Mesendoderm (in vitro differentiated cells): ENCODE measurements around the gene FNIP1.
A peak's percentile ranks its signal among the peaks of the same experiment; 100 is the strongest.
"Not testable (repeated sequence)": the region's sequence is repeated elsewhere in the genome, so short reads cannot be mapped to it uniquely, and the experiment has no call there.

ENCODE experiments used
- DNase-seq: peaks from one replicate; pipeline ENCODE4 v3.0.0; 2013
- H2AK5ac ChIP-seq: 2 replicates; pipeline ENCODE4 v1.6.1; 2013; ENCODE audit warnings: low read length, inconsistent platforms
- H2BK120ac ChIP-seq: 2 replicates; pipeline ENCODE4 v1.6.1; 2013; ENCODE audit warnings: low read depth, mild to moderate bottlenecking, low read length, moderate library complexity, mixed read lengths
- H2BK15ac ChIP-seq: replicated peaks from 2 replicates; pipeline ENCODE4 v1.6.1; 2013; ENCODE audit warnings: low read depth, mild to moderate bottlenecking, moderate library complexity
- H2BK5ac ChIP-seq: 2 replicates; pipeline ENCODE4 v1.6.1; 2013; ENCODE audit warnings: low read length, inconsistent platforms
- H3K18ac ChIP-seq: 2 replicates; pipeline ENCODE4 v1.6.1; 2013; ENCODE audit warnings: mild to moderate bottlenecking, low read length, mixed read lengths
- H3K23ac ChIP-seq: one replicate; pipeline ENCODE4 v1.6.1; 2013; ENCODE audit warnings: low read length
- H3K27ac ChIP-seq: 2 replicates; pipeline ENCODE4 v1.5.1; 2013; ENCODE audit warnings: low read depth, mild to moderate bottlenecking, inconsistent platforms, low read length, moderate library complexity
- H3K27me3 ChIP-seq: 2 replicates; pipeline ENCODE4 v1.6.1; 2013; ENCODE audit warnings: low read length, control low read depth, mild to moderate bottlenecking, inconsistent platforms; ENCODE audit not compliant: insufficient read depth, poor library complexity
- H3K36me3 ChIP-seq: 2 replicates; pipeline ENCODE4 v1.6.1; 2013; ENCODE audit warnings: low read length, inconsistent platforms; ENCODE audit not compliant: control insufficient read depth, insufficient read depth
- H3K4ac ChIP-seq: one replicate; pipeline ENCODE4 v1.6.1; 2013; ENCODE audit warnings: low read depth, mild to moderate bottlenecking, low read length, moderate library complexity
- H3K4me1 ChIP-seq: 2 replicates; pipeline ENCODE4 v1.6.1; 2013; ENCODE audit warnings: low read depth, low read length, inconsistent platforms; ENCODE audit not compliant: control insufficient read depth
- H3K4me2 ChIP-seq: 2 replicates; pipeline ENCODE4 v1.6.1; 2013; ENCODE audit warnings: low read length
- H3K4me3 ChIP-seq: 2 replicates; pipeline ENCODE4 v1.5.1; 2013; ENCODE audit warnings: mild to moderate bottlenecking, low read length
- H3K56ac ChIP-seq: one replicate; pipeline ENCODE4 v1.6.1; 2013; ENCODE audit warnings: low read length
- H3K79me1 ChIP-seq: 2 replicates; pipeline ENCODE4 v1.6.1; 2013; ENCODE audit warnings: low read length, inconsistent platforms
- H3K79me2 ChIP-seq: 2 replicates; pipeline ENCODE4 v1.6.1; 2013; ENCODE audit warnings: mild to moderate bottlenecking, low read length; ENCODE audit not compliant: control insufficient read depth, insufficient read depth
- H3K9ac ChIP-seq: 2 replicates; pipeline ENCODE4 v1.6.1; 2013; ENCODE audit warnings: low read length, inconsistent platforms
- H4K5ac ChIP-seq: one replicate; pipeline ENCODE4 v1.6.1; 2013; ENCODE audit warnings: low read length
- H4K8ac ChIP-seq: one replicate; pipeline ENCODE4 v1.6.1; 2013; ENCODE audit warnings: low read depth, mild to moderate bottlenecking, control low read depth, low read length, moderate library complexity
- WGBS: extraction: QIAGEN DNeasy Blood & Tissue Kit; methylation state at CpG from one replicate; pipeline ENCODE4 v1.1.7; 2013; ENCODE audit warnings: low lambda C conversion rate, missing lambda C conversion rate; ENCODE audit not compliant: insufficient coverage; ENCODE audit errors: extremely low coverage; 5-methylcytosine and 5-hydroxymethylcytosine counted together

Gene FNIP1

DNA sequence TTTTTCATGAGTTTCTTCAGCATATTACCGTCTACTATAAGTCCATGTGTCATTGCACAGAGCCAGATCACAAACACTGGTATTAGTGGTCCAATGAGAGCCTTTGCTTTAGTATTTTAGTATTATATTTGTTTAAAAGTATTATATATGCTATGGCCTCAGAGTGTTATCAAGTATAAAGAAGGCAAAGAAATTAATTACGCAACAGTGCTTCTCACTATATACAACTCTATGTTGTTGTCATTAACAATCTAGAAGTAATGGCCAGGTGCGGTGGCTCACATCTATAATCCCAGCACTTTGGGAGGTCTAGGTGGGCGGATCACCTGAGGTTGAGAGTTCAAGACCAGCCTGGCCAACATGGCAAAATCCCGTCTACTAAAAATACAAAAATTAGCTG is 114.6 kb downstream of the FNIP1 start:
- H3K4me2 ChIP-seq = no peak overlapping the region
- H3K79me2 ChIP-seq = no peaks in the 10 kb centered on the region
- H3K56ac ChIP-seq = no peak overlapping the region
- H3K23ac ChIP-seq = no peak overlapping the region
- no peak overlapping the region for H3K4ac ChIP-seq
- H3K36me3 ChIP-seq = no peaks in the 10 kb centered on the region
- H3K27ac ChIP-seq = no peak overlapping the region
- H3K4me3 ChIP-seq = no peak overlapping the region
- no peak overlapping the region for H4K8ac ChIP-seq
- no peak overlapping the region for H3K18ac ChIP-seq
- H3K9ac ChIP-seq = no peak overlapping the region
- no peak overlapping the region for H2BK15ac ChIP-seq
- H2BK120ac ChIP-seq = no peak overlapping the region
- no peak for DNase-seq
- H2AK5ac ChIP-seq = no peak overlapping the region
- WGBS = no CpG with 5 or more reads among the region's 5 CpGs
- no peak overlapping the region for H4K5ac ChIP-seq
- H2BK5ac ChIP-seq = no peak overlapping the region
- H3K4me1 ChIP-seq = no peaks in the 10 kb centered on the region
- H3K27me3 ChIP-seq = no peaks in the 10 kb centered on the region
- no peaks in the 10 kb centered on the region for H3K79me1 ChIP-seq

DNA sequence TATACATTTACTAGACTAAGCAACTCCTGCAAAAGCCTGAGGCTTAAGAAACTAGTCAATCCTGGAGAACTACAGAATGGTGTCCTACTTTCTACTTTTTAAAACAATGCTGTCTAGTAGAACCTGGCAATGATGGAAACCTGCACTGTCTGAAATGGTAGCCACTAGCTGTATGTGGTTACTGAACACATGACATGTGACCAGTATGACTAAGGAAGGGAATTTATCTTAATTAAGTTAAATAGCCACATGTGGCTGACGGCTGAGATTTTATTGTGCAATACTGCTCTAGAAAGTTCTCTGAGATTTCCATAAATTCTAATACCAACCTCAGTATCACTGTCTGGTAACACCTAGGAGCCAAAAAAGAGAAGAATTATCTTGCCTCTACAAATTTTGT is 116.9 kb downstream of the FNIP1 start:
- no peaks in the 10 kb centered on the region for H3K27me3 ChIP-seq
- no peak overlapping the region for H2BK15ac ChIP-seq
- no peak for DNase-seq
- H3K79me1 ChIP-seq = no peaks in the 10 kb centered on the region
- WGBS = no CpG with 5 or more reads among the region's 1 CpG
- no peak overlapping the region for H3K4me3 ChIP-seq
- H3K56ac ChIP-seq = no peak overlapping the region
- no peak overlapping the region for H2AK5ac ChIP-seq
- H3K36me3 ChIP-seq = no peaks in the 10 kb centered on the region
- no peak overlapping the region for H2BK5ac ChIP-seq
- no peak overlapping the region for H3K27ac ChIP-seq
- H3K4ac ChIP-seq = no peak overlapping the region
- H3K9ac ChIP-seq = no peak overlapping the region
- H3K4me1 ChIP-seq = no peaks in the 10 kb centered on the region
- no peak overlapping the region for H2BK120ac ChIP-seq
- no peak overlapping the region for H4K5ac ChIP-seq
- H3K23ac ChIP-seq = no peak overlapping the region
- H3K4me2 ChIP-seq = no peak overlapping the region
- no peak overlapping the region for H4K8ac ChIP-seq
- no peak overlapping the region for H3K18ac ChIP-seq
- no peaks in the 10 kb centered on the region for H3K79me2 ChIP-seq

DNA sequence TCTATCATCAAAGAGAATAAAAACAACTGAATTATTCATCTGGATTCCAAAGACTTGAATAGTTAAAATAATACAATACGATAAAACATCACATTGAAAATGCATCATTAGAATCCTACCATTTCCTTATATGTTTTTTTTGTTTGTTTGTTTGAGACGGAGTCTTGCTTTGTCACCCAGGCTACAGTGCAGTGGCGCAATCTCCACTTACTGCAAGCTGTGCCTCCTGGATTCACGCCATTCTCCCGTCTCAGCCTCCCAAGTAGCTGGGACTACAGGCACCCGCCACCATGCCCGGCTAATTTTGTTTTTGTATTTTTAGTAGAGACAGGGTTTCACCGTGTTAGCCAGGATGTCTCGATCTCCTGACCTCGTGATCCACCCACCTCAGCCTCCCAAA is 118.5 kb downstream of the FNIP1 start:
- H2AK5ac ChIP-seq, H2BK120ac ChIP-seq, H3K4me1 ChIP-seq, H3K79me2 ChIP-seq, H3K27ac ChIP-seq, H3K23ac ChIP-seq, DNase-seq, H3K27me3 ChIP-seq, H4K5ac ChIP-seq, H3K18ac ChIP-seq, H3K9ac ChIP-seq, H3K4me2 ChIP-seq, H3K36me3 ChIP-seq, H3K79me1 ChIP-seq, H3K56ac ChIP-seq, H2BK15ac ChIP-seq, H2BK5ac ChIP-seq, H3K4ac ChIP-seq, H3K4me3 ChIP-seq, H4K8ac ChIP-seq: not testable (repeated sequence)
- no CpG with 5 or more reads among the region's 10 CpGs for WGBS

DNA sequence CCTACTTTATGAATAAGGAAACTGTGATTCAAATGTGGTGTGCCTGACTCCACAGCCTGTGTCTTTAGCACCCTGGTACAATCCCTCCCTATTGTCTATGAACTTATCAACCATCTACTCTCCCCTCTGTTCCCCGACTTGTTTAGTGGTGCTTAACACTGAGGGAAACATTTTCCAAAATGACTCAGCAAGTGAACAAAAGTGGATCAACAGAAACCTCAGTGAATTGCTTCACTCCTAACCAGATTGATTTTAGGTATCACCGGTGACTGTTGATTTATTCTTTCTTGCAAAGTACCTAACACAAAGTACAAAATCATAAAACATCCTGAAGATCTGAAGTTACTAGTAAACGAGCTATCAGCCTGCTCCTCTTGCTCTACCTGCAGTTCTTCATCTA is 119.7 kb downstream of the FNIP1 start:
- Histone ChIP-seq H2BK15ac (no peak overlapping the region), H3K79me2 (no peaks in the 10 kb centered on the region), H4K8ac (no peak overlapping the region), H3K36me3 (no peaks in the 10 kb centered on the region), H3K56ac (no peak overlapping the region), H2AK5ac (no peak overlapping the region), H2BK120ac (no peak overlapping the region), H3K27me3 (no peaks in the 10 kb centered on the region), H3K4me2 (no peak overlapping the region), H3K79me1 (no peaks in the 10 kb centered on the region), H3K23ac (no peak overlapping the region), H4K5ac (no peak overlapping the region), H2BK5ac (no peak overlapping the region), H3K9ac (no peak overlapping the region), H3K27ac (no peak overlapping the region), H3K4me3 (no peak overlapping the region), H3K4me1 (peaks cover 1% of the 10 kb centered on the region), H3K4ac (no peak overlapping the region), H3K18ac (no peak overlapping the region)
- DNase-seq = no peak
- WGBS = no CpG with 5 or more reads among the region's 3 CpGs

DNA sequence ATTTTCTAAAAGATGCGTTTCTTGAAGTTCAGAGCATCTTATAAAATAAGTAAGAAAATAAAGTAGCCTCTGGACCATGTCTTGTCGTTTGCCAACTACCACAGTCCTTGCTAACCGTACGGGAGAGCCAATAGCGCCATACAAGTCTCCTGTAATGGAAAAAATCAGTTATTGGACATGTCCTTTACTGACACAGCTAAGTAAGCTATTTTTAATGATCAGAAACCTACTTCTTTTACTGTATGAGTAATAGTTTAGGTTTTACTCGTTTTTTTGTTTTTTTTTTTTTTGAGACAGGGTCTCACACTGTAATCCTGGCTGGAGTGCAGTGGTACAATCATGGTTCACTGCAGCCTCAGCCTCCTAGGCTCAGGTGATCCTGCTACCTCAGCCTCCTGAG is 124.0 kb downstream of the FNIP1 start:
- Histone ChIP-seq H3K27ac (no peak overlapping the region), H2BK15ac (no peak overlapping the region), H2AK5ac (no peak overlapping the region), H3K56ac (no peak overlapping the region), H3K9ac (no peak overlapping the region), H3K79me2 (no peaks in the 10 kb centered on the region), H3K79me1 (no peaks in the 10 kb centered on the region), H2BK120ac (no peak overlapping the region), H3K4me1 (peaks cover 2% of the 10 kb centered on the region), H3K36me3 (no peaks in the 10 kb centered on the region), H3K4ac (no peak overlapping the region), H3K4me3 (no peak overlapping the region), H3K27me3 (no peaks in the 10 kb centered on the region), H3K4me2 (no peak overlapping the region), H2BK5ac (no peak overlapping the region), H4K8ac (no peak overlapping the region), H3K23ac (no peak overlapping the region), H4K5ac (no peak overlapping the region), H3K18ac (no peak overlapping the region)
- no CpG with 5 or more reads among the region's 6 CpGs for WGBS
- no peak for DNase-seq

DNA sequence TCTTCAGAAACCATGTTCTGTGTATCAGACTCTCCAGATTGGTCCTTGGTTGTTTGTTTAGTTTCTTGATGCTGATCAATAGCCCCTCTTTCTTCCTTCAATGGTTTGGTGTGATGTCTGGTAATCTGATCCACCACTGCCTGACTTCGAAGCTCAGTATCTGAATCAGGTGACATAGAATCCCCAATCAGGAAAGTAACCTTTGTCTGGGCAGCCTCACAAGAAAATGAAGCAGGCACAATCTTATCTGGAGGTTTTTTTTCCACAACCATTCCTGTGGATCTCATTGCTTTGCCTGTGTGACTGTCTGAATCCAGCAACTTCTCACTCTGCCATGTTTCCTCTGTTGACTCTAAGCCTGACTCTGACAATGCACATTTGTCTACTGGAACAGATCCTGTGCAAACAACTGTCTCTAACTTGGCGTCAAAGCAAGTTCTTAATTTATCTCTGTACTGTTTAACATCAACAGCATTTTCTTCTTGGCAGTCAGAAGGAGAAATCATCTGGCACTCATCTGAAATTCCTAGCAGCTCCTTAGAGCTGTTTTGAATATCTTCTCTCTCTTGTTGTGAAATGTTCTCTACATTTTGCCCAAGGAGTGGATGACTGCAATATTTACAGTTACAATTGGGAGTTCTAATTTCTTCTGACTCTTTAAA is 124.7 kb downstream of the FNIP1 start:
- Histone ChIP-seq H3K56ac (peak overlapping the region; percentile 30), H3K36me3 (no peaks in the 10 kb centered on the region), H3K23ac (no peak overlapping the region), H4K5ac (no peak overlapping the region), H3K9ac (no peak overlapping the region), H3K4me3 (no peak overlapping the region), H2BK5ac (no peak overlapping the region), H3K18ac (no peak overlapping the region), H2BK15ac (no peak overlapping the region), H3K27ac (no peak overlapping the region), H3K27me3 (no peaks in the 10 kb centered on the region), H3K79me1 (no peaks in the 10 kb centered on the region), H2BK120ac (no peak overlapping the region), H3K79me2 (no peaks in the 10 kb centered on the region), H3K4ac (no peak overlapping the region), H3K4me2 (no peak overlapping the region), H4K8ac (no peak overlapping the region), H3K4me1 (peaks cover 2% of the 10 kb centered on the region), H2AK5ac (no peak overlapping the region)
- DNase-seq = peak; percentile 51
- no CpG with 5 or more reads among the region's 2 CpGs for WGBS
